K562 (cell line): ENCODE data around the gene GLRX5.

Experiments
- HDAC6 ChIP-seq: IDR thresholded peaks from 2 replicates; pipeline ENCODE4 v1.6.1; 2012; ENCODE audit warnings: low read depth, mild to moderate bottlenecking, control low read depth, inconsistent platforms, low read length, moderate library complexity
- SMAD1 ChIP-seq: fragments of 150-350 bp; IDR thresholded peaks from 2 replicates; pipeline ENCODE4 v1.6.1; 2014; ENCODE audit warnings: low read length, low read depth; ENCODE audit not compliant: partially characterized antibody
- ZFX ChIP-seq: sonication (generic); formaldehyde crosslinking; IDR thresholded peaks from 2 replicates; pipeline ENCODE4 v1.8.0; 2022; ENCODE audit warnings: mild to moderate bottlenecking, missing genetic modification reagents, moderate library complexity
- TF ChIP-seq, protein P1 (sequence below), 3 experiments: IDR thresholded peaks in 2 of 3; conservative IDR thresholded peaks in 1 of 3; 2 replicates each; pipeline ENCODE4 v1.5.1; 2011 to 2012; ENCODE audit warnings: low read length in 3 of 3, mild to moderate bottlenecking in 3 of 3, control low read depth in 2 of 3, improper control_type of control experiment in 1 of 3, inconsistent platforms in 1 of 3, low read depth in 1 of 3, mixed read lengths in 1 of 3, moderate library complexity in 1 of 3; ENCODE audit not compliant: insufficient read depth in 2 of 3
- TF ChIP-seq, protein P2 (sequence below): fragments of 450-650 bp; formaldehyde crosslinking; IDR thresholded peaks from 2 replicates; pipeline ENCODE4 v1.4.0; 2022; ENCODE audit warnings: missing genetic modification characterization

GRCh38 chr14:95524706-95525512 is 9.9 kb upstream of the GLRX5 start:
- TF ChIP-seq, protein P1, sequence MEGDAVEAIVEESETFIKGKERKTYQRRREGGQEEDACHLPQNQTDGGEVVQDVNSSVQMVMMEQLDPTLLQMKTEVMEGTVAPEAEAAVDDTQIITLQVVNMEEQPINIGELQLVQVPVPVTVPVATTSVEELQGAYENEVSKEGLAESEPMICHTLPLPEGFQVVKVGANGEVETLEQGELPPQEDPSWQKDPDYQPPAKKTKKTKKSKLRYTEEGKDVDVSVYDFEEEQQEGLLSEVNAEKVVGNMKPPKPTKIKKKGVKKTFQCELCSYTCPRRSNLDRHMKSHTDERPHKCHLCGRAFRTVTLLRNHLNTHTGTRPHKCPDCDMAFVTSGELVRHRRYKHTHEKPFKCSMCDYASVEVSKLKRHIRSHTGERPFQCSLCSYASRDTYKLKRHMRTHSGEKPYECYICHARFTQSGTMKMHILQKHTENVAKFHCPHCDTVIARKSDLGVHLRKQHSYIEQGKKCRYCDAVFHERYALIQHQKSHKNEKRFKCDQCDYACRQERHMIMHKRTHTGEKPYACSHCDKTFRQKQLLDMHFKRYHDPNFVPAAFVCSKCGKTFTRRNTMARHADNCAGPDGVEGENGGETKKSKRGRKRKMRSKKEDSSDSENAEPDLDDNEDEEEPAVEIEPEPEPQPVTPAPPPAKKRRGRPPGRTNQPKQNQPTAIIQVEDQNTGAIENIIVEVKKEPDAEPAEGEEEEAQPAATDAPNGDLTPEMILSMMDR (IDR thresholded peaks at IDR 0.05 in 2 of 3, conservative IDR thresholded peaks at IDR 0.05 in 1 of 3; ENCODE audit: insufficient read depth in 2 of 3, low read depth in 1 of 3, low read length in 3 of 3), result no peak
- TF ChIP-seq, protein P2, sequence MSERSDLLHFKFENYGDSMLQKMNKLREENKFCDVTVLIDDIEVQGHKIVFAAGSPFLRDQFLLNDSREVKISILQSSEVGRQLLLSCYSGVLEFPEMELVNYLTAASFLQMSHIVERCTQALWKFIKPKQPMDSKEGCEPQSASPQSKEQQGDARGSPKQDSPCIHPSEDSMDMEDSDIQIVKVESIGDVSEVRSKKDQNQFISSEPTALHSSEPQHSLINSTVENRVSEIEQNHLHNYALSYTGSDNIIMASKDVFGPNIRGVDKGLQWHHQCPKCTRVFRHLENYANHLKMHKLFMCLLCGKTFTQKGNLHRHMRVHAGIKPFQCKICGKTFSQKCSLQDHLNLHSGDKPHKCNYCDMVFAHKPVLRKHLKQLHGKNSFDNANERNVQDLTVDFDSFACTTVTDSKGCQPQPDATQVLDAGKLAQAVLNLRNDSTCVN (CRISPR knock-in tag), result no peak
- TF ChIP-seq ZFX (CRISPR knock-in tag) (no peak), SMAD1 (no peak), HDAC6 (no peak)
